Measurements from ENCODE around the gene PEAK1. TPM values are rescaled to one million over a fixed set of nuclear protein-coding genes. Genes with fewer than 3 reads are reported as not detected.

PEAK1 gene
- total RNA-seq, 1 donor from 2014 or later, result 289 TPM

DNA sequence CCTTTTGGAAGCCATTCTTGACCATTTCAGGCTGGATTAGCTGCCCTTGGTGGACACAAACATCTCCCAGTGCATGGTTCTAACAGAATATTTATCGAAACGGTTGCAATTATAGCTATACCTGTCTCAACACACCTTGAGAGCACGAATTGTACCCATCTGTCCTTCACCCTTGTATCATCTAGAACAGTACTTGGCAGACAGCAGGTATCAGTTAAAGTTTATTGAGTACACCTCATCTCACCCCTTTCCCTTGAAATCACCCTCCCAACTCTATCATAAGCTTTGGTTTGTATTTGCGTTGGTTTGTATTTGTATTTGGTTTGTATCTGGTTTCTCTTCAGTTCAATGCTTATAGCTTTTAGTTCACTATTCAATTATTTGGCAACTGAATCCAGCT, 361.4 kb downstream of the PEAK1 start:
- no peak for DNase-seq (ENCODE audit: low spot score)
- no peaks in the 10 kb centered on the region for H3K36me3 Mint-ChIP-seq (ENCODE audit: low read depth, unreplicated experiment)
- no peak overlapping the region for H3K27ac Mint-ChIP-seq (ENCODE audit: unreplicated experiment)
- TF ChIP-seq, protein P1, sequence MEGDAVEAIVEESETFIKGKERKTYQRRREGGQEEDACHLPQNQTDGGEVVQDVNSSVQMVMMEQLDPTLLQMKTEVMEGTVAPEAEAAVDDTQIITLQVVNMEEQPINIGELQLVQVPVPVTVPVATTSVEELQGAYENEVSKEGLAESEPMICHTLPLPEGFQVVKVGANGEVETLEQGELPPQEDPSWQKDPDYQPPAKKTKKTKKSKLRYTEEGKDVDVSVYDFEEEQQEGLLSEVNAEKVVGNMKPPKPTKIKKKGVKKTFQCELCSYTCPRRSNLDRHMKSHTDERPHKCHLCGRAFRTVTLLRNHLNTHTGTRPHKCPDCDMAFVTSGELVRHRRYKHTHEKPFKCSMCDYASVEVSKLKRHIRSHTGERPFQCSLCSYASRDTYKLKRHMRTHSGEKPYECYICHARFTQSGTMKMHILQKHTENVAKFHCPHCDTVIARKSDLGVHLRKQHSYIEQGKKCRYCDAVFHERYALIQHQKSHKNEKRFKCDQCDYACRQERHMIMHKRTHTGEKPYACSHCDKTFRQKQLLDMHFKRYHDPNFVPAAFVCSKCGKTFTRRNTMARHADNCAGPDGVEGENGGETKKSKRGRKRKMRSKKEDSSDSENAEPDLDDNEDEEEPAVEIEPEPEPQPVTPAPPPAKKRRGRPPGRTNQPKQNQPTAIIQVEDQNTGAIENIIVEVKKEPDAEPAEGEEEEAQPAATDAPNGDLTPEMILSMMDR (IDR thresholded peaks at IDR 0.05; ENCODE audit: unreplicated experiment), result no peak
- H3K27me3 Mint-ChIP-seq (ENCODE audit: unreplicated experiment), result no peaks in the 10 kb centered on the region
- peaks cover 2% of the 10 kb centered on the region for H3K4me1 Mint-ChIP-seq (ENCODE audit: unreplicated experiment)
- H3K4me3 Mint-ChIP-seq (ENCODE audit: unreplicated experiment), result no peak overlapping the region
- H3K9me3 Mint-ChIP-seq (ENCODE audit: unreplicated experiment), result no peaks in the 10 kb centered on the region

DNA sequence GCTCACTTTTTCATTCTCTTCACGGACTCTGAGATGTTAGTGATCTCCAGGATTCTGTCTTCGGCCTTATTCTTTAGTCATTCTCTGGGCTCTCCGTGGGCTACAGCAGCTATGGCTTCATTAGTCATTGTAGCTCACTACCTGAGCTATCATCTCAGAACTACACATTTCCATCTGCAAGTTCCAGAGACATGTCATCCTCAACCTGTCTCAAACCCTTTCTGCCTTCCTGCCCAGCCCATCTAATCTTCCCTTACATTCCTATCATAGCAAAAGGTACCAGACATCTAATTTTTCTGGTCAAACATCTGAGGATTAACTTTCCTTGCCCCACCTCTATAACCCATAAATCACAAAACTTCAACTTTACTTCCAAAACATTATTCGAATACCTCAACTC, 362.2 kb downstream of the PEAK1 start:
- TF ChIP-seq, protein P1 (IDR thresholded peaks at IDR 0.05; ENCODE audit: unreplicated experiment), result no peak
- Mint-ChIP-seq H3K9me3 (ENCODE audit: unreplicated experiment) (no peaks in the 10 kb centered on the region), H3K4me3 (ENCODE audit: unreplicated experiment) (no peak overlapping the region), H3K27ac (ENCODE audit: unreplicated experiment) (no peak overlapping the region), H3K27me3 (ENCODE audit: unreplicated experiment) (no peaks in the 10 kb centered on the region), H3K36me3 (ENCODE audit: low read depth, unreplicated experiment) (peaks cover under 1% of the 10 kb centered on the region), H3K4me1 (ENCODE audit: unreplicated experiment) (peaks cover 2% of the 10 kb centered on the region)
- no peak for DNase-seq (ENCODE audit: low spot score)

DNA sequence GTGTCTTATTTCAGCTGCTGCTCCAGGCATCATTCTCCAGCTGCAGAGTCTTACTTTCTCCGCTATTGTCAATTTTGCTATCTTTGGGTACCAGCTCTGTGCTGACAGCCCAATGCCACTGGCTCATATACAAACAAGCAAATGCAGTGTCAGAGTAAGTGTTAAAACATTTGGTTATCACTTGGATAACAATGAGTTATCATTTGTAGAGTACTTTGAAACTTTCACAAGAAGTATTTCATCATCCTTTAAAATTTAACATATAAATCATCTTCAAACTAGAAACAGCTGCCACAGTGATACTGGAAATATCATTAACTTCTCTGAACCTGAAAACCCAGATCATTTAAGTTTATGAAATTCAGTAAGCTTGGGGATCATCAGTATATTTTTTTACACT, 362.8 kb downstream of the PEAK1 start:
- H3K36me3 Mint-ChIP-seq (ENCODE audit: low read depth, unreplicated experiment), result peaks cover 6% of the 10 kb centered on the region
- no peak overlapping the region for H3K4me3 Mint-ChIP-seq (ENCODE audit: unreplicated experiment)
- H3K4me1 Mint-ChIP-seq (ENCODE audit: unreplicated experiment), result peaks cover 2% of the 10 kb centered on the region
- no peak for DNase-seq (ENCODE audit: low spot score)
- H3K27me3 Mint-ChIP-seq (ENCODE audit: unreplicated experiment), result no peaks in the 10 kb centered on the region
- TF ChIP-seq, protein P1 (IDR thresholded peaks at IDR 0.05; ENCODE audit: unreplicated experiment), result no peak
- no peak overlapping the region for H3K27ac Mint-ChIP-seq (ENCODE audit: unreplicated experiment)
- no peaks in the 10 kb centered on the region for H3K9me3 Mint-ChIP-seq (ENCODE audit: unreplicated experiment)

DNA sequence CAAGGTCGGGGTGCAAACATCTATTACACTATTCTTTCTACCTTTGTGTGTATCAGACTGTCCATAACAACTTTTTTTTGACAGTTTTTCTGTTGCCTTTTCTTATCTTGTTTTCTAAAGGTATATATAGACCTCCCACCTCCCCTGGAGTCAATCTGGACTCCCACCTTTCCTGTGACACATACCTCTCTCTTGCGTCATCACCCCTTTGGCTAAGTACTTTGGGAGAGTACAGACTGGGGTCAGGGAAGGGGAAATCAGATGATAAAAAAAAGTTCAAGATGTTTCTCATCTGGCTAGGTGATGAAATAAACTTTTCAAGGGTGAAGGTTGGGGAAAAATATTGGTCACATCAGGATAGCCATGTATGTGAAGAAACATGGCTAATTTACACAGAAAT, 366.2 kb downstream of the PEAK1 start:
- Mint-ChIP-seq H3K4me1 (ENCODE audit: unreplicated experiment) (peaks cover 2% of the 10 kb centered on the region), H3K36me3 (ENCODE audit: low read depth, unreplicated experiment) (peaks cover 11% of the 10 kb centered on the region), H3K27me3 (ENCODE audit: unreplicated experiment) (no peaks in the 10 kb centered on the region), H3K9me3 (ENCODE audit: unreplicated experiment) (no peaks in the 10 kb centered on the region), H3K4me3 (ENCODE audit: unreplicated experiment) (no peak overlapping the region), H3K27ac (ENCODE audit: unreplicated experiment) (no peak overlapping the region)
- no peak for DNase-seq (ENCODE audit: low spot score)
- TF ChIP-seq, protein P1 (IDR thresholded peaks at IDR 0.05; ENCODE audit: unreplicated experiment), result no peak

DNA sequence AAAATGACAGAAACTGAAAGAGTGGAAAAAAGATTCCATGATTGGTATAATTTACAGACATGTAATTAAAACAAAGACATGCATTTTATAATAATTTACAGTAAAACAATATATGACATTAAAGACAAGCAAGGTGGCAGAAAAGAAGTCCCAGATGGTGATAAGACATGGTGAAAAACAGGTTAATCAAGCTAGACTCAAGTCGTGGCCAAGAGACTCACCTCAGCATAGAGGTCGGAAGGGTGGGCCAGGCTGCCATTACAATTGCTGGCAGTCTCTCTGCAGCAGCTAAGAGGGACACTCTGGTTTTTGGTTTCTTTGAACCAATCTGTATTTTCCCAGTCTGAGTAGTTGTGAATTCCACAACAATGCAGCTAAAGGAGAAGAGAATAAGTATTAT, 367.3 kb downstream of the PEAK1 start:
- Mint-ChIP-seq H3K27me3 (ENCODE audit: unreplicated experiment) (no peaks in the 10 kb centered on the region), H3K4me1 (ENCODE audit: unreplicated experiment) (peaks cover 2% of the 10 kb centered on the region), H3K36me3 (ENCODE audit: low read depth, unreplicated experiment) (peaks cover 11% of the 10 kb centered on the region), H3K4me3 (ENCODE audit: unreplicated experiment) (no peak overlapping the region), H3K27ac (ENCODE audit: unreplicated experiment) (no peak overlapping the region), H3K9me3 (ENCODE audit: unreplicated experiment) (no peaks in the 10 kb centered on the region)
- TF ChIP-seq, protein P1 (IDR thresholded peaks at IDR 0.05; ENCODE audit: unreplicated experiment), result no peak
- no peak for DNase-seq (ENCODE audit: low spot score)

Other genes with a start within 250 kb of the PEAK1 start
- 111 TPM for gene HMG20A, start 784 bp upstream of the PEAK1 start, total RNA-seq (ENCODE audit: unreplicated experiment)
- 18.8 TPM for gene LINGO1, start 212.8 kb upstream of the PEAK1 start, total RNA-seq (ENCODE audit: unreplicated experiment)